GM21786 (cell line): ENCODE results near the gene CBLB.

Experiments
- ATAC-seq: cut with Tn5 transposase; IDR thresholded peaks from one replicate; pipeline ENCODE4 v1.9.1; 2021; ENCODE audit not compliant: unreplicated experiment

The CBLB gene

GRCh38 chr3:105876780-105877327 is 8.0 kb upstream of the CBLB start:
- no peak for ATAC-seq

DNA sequence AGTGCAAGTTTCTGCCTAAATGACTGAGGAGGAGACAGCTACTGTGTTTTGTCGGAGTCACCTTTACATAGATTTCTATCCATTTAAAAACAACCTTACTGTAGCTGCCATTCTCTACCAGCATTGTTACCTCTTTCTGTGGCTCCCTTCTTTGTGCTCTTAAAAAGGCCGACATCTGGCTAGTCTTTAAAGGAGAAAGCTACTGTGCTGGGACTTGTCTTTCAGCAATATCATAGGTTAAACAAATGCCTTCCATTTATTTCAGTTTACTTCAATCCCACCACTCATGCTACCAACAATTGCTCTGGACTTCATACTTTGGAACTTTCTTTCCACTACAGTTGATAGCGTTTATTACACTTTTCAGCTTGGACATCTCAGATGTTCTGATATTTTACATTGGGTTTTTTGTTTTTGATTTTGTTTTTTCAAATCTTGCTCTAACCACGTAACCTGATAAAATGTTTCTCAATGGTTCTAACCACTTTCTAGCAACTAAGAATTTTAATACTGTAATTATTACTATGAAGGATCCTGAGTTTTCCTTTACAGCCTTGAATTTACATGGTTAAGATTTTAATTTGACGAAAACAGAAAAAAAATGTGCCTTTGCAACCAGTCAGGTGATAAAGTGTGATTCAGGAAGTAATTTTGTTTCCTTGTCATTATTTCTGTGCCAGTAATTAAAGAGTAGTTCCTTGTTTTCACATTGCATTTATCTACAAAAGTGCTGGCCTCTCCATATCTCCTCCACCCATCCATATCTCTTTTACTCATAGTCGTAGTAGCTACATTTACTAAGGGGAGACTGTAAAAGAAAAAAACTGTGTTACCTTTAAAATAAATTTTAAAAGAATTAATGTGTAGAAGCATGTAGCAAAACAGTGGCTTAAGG is 1.3 kb upstream of the CBLB start:
- no peak for ATAC-seq

DNA sequence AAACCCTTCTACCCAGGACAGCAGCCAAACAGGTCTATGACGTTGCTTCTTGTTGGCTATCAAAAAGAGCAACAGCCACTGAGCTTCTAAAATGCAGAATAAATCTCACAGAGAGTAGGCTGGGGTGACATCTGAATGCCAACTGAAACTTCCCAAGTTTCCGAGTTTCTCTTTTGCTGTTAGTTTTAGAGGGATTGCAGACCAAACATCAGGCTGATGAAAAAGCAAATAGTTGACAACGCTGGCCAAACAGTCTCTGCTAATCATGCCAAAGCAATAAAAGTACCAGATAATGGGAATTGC is 670 bp upstream of the CBLB start:
- ATAC-seq, result no peak

- peak; percentile 2 for ATAC-seq
These were observed 426 bp downstream of the CBLB start for GRCh38 chr3:105868431-105868741.

- ATAC-seq, result no peak
These were observed 941 bp downstream of the CBLB start for GRCh38 chr3:105867712-105868430.

- peak; percentile 27 for ATAC-seq
These were observed 1.9 kb downstream of the CBLB start for GRCh38 chr3:105866656-105867653.

GRCh38 chr3:105865867-105866350 is 2.9 kb downstream of the CBLB start:
- ATAC-seq, result no peak

DNA sequence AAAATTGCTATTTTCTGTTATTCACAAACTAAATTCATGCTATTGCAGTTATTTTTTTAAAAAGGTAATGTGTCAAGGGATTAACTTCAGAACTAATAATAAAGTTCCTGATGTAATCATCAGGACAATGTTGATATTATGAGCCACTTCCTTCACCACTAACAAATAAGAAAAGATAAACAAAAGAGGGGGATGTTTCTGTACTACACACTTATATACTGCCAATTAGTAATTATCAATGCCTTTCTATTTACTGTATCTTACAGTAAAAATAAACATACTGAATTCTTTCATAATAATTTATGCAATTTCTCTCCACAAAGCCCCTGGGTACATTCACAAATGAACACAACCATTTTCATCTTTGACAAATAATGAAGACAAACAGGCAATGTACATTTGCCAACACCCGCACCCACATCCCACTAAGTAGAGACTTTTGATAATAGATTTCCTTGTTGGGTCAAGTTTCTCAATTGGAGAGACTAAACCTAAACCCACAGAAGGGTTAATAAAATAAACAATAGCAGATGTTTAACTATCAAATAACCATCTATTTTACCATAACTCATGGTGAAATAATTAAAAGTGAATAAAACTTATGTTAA is 3.7 kb downstream of the CBLB start:
- no peak for ATAC-seq

GRCh38 chr3:105864212-105864611 is 4.6 kb downstream of the CBLB start:
- ATAC-seq, result no peak

- ATAC-seq, result no peak
These were observed 5.2 kb downstream of the CBLB start for GRCh38 chr3:105863608-105864007.

GRCh38 chr3:105862217-105862616 is 6.6 kb downstream of the CBLB start:
- peak; percentile 65 for ATAC-seq

- ATAC-seq, result no peak
These were observed 8.2 kb downstream of the CBLB start for GRCh38 chr3:105860641-105861040.

- ATAC-seq, result no peak
These were observed 10.8 kb downstream of the CBLB start for GRCh38 chr3:105858017-105858416.

DNA sequence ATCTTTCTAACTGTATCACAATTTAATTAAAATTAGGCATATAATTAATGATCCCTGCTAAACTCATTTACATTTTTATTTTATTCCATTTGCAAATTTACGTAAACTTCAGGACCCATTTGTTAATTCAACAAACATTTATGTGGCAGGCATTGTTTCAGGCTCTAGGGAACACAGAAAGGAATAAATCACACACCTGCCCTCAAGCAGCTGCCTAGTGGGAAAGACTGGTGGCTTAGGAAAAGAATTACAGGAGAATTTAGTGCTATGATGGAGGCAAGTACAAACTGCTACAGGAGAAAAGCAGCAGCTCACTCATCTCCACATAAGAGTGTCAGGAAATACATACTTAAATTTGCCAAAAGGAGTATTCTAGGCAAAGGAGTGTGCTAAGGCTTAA is 11.2 kb downstream of the CBLB start:
- ATAC-seq, result no peak

DNA sequence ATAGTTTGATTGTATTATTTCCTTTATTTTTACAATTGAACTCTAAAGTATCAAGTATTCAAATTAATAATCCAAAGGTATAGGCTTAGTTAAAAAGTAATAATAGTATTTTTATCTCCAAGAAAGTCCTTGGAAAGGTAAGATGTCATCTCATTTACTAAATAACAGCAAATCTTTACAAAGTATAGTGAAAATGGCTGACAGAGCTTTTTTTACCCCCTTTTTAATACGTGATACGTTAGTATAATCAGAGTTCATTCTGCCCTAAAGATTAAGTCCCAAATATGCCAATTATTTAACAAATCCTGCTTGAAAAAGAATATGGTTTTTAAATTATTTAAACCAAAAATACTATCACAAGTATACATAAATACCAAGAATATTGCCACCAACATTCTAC is 12.2 kb downstream of the CBLB start:
- no peak for ATAC-seq

GRCh38 chr3:105853801-105854432 is 14.9 kb downstream of the CBLB start:
- peak; percentile 95 for ATAC-seq

GRCh38 chr3:105851582-105851981 is 17.2 kb downstream of the CBLB start:
- ATAC-seq, result no peak

DNA sequence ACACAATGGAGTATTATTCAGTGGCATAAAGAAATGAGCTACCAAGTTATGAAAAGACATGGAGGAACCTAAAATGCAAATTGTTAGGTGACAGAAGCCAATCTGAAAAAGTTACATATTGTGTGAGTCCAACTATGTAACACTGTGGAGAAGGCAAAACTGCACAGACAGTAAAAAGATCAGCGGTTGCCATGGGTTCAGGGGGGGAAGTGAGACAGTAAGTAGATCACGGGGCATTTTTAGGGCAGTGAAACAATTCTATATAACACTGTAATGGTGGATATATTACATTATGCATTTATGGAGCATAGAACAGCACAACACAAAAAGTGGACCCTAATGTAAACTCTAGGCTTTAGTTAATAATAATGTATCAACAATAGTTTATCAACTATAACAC is 17.6 kb downstream of the CBLB start:
- ATAC-seq, result no peak

- no peak for ATAC-seq
These were observed 18.2 kb downstream of the CBLB start for GRCh38 chr3:105850593-105850992.

GRCh38 chr3:105848821-105849220 is 20.0 kb downstream of the CBLB start:
- ATAC-seq, result no peak
